Measurements from ENCODE around the gene PLXNB2.

PLXNB2 gene

GRCh38 chr22:50225200-50225969, 82.1 kb downstream of the PLXNB2 start:
- no peak for DNase-seq
